HG03060 (cell line): ENCODE data around the gene GLB1L2.

Source experiments
- ATAC-seq: cut with Tn5 transposase; IDR thresholded peaks from one replicate; pipeline ENCODE4 v1.9.1; 2021; ENCODE audit warnings: low read depth, moderate number of reproducible peaks; ENCODE audit not compliant: unreplicated experiment

GLB1L2 gene

DNA sequence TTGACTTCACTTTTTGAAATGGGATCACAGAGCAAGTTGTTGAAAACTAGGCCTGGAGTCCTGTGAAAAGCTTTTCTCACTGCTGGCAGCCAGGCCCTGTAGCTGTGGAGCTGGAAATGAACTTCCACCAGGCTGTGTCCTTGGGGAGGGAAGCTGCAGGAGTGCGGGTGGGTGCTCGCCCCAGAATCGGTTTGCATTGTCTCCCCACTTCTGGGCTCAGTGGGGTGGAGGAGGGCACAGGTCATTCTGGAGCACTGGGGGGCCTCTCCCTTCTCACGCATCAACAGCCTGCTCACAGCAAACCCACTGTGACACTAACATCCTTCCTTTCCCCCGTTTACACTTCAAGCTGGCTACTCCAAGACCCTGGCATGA is 15.2 kb downstream of the GLB1L2 start:
- no peak for ATAC-seq

DNA sequence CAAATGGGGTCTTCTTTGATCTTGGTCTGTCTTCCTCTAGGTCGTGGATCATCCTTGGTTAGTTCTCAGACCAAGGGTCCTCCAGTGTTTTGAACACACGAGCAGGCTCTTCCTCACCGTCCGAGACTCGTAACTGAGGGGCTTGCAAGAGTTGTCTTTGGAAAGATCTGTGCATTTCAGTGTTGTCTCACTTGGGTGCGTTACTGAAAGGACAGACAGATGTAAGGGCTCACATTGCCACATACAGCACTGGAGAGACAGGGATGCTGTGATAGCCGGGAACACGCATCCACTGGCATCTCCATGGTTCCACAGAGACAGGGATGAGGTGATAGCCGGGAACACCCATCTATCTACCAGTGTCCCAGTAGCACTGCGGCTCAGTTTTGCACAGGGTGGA is 15.7 kb downstream of the GLB1L2 start:
- ATAC-seq, result no peak

DNA sequence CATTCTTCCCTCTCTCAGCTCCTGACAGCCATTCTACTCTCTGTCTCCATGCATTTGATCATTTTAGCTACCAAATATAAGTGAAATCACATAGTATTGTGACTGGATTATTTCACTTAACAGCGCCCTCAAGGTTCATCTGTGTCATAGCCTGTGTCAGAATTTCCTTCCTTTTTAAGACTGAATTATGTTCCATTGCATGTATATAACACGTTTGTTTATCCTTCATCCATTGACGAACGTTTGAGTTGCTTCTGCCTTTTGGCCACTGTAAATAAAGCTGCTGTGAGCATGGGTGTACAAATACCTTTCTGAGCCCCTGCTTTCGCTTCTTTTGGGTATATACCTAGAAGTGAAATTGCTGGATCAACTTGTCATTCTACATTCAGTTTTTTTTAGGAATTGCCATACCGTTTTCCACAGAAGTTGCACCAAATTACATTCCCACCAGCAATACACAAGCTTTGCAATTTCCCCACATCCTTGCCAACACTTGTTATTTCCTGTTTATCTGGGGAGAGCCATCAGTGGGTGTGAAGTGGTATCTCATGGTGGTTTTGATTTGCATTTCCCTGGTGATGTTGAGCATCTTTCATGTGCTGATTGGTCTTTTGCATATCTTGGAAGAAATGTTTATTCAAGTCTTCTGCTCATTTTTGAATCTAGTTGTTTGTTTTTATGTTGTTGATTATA is 17.5 kb downstream of the GLB1L2 start:
- peak; percentile 49 for ATAC-seq

DNA sequence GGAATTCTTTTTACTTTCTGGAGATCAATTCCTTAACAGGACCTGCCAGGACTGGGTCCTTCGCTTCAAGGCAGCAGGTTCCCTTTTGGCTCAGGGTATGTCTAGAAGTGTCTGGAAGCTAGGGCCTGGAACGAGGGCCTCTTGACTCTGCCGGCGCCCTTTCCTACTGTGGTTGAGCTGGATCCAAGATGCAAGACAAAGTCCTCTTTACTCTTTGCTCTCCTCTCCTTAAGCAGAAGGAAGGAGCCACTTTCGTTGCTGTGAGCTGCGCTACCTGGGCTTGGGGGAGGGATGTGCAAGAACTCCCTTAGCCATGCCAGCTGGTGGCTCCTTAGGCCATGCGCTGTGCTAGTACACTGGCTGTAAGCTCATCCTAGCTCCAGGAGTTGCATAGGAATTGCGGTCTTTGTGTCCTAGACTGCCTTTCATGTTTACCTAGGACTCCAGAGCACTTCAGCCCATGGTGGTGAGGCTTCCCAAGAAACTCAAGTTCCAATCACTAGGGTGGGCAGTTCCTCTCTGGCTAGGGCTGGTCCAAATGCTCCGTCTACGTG is 18.1 kb downstream of the GLB1L2 start:
- no peak for ATAC-seq

DNA sequence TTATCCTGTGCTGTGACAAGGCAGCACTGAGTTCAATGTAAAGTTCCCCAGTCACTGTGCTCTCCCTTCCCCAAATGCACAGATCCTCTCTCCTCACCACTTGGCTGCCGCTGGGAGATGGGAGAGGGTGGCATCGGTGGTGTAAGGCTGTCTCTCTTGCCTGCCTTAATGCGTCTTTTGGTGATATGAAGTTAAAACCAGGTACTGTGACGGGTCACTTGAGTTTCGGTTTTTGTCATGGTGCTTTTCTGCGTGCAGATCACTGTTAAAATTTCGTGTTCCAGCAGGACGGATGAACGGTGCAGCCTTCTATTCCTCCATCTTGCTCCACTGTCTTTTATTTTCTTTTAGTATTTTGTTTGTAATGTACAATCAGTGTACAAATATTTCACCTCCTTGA is 18.6 kb downstream of the GLB1L2 start:
- ATAC-seq, result peak; percentile 71

DNA sequence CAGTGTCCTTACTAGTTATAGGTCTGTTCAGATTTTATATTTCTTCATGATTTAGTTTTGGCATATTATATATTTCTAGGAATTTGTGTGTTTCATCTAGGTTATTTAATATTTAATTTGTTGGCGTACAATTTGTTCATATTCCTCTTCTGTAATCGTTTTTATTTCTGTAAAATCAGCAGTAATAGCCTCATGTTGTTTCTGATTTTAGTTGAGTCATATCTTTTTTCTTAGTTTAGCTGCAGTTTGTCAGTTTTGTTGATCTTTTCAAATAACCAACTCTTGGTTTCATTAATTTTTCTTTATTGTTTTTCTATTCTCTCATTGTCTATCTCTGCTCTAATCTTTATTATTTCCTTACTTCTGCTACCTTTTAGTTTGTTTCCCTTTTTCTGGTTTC is 20.3 kb downstream of the GLB1L2 start:
- ATAC-seq, result no peak

DNA sequence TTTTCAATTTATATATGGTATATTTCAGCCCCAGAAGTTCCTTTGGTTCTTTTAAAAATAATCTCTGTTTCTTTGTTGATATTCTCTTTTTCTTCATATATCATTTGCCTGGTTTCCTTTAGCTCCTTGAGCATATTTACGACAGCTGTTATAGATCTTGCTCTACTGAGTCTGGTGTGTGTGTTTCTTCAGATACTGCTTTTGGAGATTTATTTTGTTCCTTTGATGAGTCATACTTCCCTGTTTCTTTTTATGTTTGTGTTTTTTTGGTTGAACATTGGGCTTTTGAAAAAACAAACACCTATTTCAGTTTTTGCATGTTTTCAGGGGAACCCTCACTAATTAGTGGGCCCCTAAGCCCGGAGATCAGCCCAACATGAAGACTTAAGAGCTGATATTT is 23.3 kb downstream of the GLB1L2 start:
- no peak for ATAC-seq

DNA sequence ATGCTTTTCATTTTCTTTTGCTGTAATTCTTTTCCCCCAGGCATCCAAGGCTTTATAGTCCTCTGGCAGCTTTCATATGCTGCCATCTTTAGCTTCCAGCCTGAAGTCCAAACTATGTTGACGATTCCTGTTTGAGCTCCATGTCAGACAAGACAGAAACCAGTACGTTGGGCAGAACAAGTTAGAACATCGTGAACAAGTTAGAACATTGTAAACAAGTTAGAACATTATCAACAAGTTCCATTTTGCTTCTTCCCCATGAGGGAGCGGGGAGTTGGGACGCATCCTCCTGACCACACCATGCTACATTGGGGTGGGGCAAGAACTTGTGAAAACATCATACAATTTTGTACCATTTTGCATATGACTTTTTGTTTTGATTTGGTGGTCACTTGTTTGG is 23.9 kb downstream of the GLB1L2 start:
- no peak for ATAC-seq

DNA sequence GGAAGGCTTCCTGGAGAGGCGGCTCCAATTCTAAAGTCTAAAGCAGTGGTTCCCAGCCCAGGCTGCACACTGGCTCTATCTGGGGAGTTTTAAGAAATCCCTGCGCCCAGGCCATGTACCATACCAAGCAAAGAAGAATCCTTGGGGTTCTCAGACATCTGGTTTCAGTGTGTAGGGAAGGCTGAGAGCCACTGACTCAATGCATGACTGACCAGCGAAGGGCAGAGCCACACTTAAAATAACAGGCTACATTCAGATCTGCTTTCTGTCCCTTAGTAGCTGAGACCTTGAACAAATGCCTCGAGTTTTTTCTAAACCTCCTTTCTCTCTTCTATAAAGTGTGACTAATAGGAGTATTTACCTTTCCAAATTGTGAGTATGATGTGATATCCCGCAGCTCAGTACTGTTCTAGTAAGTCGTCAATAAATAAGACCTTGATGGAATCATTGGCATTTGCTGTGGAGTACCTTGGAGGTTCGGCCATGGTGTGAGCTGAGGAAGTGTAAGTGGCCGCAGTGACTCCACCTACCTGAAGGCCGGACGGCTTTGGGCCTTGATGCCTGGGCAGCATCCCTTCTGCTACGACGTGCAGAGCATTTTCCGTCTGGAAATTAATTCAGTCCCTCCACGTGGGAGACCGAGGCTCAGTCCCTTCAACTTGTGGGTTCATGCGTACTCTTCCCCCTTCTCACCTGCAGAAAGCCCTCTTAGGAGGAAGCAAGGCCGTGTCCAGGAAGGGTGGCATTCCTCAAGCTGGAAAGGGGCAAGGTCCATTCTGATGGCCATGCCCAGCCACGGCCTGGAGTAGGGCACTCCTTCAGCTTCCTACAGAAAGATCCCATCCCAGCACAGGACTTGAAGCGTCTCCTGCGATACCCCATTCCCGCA is 25.1 kb downstream of the GLB1L2 start:
- ATAC-seq, result no peak

DNA sequence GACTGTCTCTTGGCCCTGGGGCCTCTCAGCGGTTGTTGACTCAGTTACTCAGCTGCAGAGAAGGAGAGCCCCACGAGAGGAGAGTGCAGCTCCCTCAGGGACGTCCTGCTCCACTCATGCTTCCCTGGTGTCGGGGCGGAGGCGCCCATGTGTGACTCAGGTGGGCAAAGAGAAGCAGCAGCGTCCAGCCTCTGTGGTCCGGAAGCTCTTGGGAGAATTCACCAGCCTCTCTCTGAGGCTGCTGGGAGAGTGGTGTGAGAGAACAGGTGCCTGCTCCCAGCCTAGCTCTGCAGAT is 25.7 kb downstream of the GLB1L2 start:
- no peak for ATAC-seq

DNA sequence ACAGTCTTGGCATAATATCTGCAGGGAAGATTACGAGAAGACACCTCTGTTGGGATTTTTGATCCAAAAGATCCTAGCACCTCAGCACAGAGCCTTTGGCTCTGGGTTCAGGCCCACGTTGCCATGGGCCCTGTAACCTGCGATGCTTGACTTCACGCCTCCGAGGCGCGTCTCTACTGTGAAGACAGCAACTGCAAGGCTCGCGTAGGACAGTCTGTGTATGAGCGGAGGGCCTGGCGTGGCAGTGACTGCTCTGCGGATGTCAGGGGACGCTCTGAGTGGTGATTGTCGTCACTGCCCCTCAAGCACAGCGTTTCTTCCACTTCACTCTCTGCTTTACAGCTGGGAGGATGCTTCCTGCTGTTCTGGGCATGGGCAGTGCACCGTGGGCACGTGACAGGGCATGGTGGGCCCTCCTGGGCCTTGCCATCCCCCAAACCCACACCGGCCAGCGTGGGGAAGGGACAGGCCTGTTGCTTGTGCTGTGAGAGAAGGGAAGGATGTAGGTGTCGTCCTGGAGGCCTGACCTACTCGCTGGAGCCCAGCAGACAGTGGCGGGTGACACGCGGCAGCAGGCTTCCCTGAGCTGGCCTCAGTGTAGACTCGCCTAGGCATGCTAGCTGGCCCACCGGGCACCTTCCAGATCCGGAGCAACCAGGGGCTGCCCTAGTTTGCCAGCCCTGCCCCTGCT is 26.5 kb downstream of the GLB1L2 start:
- no peak for ATAC-seq

DNA sequence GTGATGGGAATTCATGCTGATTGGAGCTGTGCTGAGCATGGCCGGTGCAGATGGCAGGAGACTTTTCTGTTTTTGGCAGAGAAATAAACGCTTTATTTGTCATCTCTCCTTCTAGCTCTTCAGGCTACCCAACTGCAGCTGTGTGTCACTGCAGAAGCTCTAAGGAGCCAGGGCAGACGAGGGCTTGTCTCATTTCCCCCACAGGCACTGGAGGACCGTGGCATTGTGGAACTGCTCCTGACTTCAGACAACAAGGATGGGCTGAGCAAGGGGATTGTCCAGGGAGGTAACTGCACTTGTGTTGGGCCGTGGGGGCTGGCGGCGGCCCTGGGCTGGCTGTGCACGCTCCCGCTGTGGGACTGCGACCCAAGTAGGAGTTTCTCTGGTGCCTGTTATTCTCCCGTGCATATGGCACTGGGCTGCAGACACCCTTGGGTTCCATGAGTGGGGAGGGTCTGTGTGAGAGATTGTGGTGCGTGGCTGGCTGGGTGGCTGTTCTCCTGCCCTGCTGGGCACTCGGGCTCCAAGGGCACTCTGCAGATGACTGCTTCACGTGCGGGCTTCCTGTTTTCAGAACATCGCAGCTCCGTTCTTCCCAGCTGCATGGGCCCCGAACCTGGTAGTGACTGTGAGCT is 27.2 kb downstream of the GLB1L2 start:
- ATAC-seq, result no peak

DNA sequence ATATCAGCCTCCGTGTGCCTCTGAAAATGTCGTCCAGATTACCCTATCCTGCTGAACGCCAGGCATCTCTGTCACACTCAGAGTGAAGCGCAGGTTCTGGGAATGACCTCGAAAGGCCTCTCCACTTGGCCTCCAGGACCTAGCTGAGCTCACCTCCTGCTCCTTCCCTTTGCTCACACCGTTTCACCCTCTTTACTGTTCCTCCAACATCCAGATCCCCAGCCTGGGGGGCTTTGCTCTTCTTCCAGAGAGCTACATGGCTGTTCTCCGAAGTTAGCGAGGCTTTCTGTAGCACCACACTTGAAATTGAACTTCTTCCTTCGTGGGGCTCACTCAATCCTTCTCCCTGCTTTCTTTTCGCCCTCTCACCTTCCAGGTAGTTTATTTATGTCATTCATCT is 27.9 kb downstream of the GLB1L2 start:
- ATAC-seq, result no peak

DNA sequence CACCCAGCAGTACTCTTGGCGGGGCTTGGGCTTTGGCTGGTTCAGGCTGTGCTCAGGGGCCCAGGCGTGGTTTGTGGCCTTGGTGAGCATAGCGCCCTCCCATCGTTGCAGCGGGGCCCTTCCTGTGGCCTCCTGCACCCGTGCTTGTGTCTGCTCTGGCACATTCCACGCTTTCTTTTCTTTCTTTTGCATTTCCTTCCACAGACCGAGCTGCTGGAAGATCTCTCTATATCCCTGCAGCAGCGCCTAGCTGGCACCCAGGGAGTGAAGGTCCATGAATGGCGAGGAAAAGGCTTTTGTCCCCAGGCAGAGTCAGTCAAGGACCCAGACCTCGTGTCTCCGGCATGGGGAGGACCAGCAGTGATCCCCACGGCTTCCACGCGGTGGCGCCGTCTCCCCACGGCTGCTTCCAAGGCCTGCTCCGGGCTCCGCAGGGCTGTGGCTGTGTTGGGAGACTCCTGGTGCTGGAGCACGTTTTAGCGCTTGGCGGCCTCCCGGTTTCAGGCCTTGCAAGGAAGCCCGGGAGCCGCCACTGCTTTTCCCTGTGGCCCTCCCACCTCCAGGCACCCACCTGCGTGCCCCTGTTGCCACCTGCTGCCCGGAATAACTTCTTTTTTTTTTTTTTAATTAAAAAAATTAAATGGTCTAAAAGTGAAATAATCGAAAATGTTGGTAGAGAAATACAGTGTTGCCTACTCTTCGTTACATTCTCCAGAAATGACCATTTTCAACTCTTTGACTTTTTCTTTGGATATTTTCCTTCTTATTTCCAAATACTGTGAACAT is 28.5 kb downstream of the GLB1L2 start:
- no peak for ATAC-seq

DNA sequence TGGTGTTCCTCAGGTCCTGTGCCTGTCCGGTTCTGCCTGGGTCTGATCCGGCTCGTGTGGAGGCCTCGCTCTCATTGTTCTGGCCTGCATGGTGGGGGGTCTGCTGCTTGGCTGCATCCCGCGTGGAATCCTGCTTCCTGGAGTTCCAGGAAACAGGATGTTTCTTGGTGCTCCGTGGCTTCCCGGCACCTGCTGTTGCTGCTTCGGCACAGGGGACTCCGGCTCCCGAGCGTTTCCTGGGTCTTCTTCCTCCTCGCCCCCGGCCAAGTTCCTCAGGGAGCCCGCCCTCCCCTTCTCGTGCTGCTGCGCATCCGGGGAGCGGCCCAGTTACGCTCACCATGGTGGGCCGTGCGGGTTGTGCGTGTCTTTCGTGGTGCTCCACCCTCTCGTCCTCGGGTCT is 29.9 kb downstream of the GLB1L2 start:
- no peak for ATAC-seq

DNA sequence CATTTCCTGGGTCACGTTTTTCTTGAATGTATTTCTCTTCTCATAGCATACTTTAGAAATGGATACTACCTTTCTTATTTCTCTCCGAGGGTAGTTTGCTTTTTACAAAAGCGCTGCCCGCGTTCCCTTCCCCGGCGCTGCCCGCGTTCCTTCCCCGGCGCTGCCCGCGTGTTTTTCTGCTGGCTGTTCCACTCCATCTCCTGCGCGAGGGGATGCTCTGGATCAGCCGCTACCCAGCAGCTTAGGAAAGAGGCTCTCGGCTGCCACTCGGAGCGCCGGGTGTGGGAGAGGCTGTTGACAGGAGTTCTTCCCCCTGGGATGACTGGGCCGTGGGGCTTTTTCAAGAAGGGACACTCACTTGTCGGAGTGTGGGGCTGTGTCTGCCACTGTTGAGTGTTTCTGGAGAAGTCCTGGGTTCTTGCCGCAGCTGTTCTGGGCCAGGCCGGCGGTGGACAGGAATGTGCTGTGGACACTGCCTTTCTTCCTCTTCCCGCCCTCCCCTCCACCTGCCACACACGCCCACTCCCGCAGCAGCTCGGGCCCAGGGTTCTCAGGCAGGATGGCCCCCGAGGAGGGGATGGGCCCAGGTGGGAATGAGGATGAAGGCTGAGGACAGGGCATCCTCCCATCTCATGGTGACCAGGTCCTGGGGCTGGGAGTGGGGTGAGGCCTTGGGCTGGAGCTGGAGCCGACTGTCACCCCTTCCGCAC is 30.6 kb downstream of the GLB1L2 start:
- no peak for ATAC-seq

DNA sequence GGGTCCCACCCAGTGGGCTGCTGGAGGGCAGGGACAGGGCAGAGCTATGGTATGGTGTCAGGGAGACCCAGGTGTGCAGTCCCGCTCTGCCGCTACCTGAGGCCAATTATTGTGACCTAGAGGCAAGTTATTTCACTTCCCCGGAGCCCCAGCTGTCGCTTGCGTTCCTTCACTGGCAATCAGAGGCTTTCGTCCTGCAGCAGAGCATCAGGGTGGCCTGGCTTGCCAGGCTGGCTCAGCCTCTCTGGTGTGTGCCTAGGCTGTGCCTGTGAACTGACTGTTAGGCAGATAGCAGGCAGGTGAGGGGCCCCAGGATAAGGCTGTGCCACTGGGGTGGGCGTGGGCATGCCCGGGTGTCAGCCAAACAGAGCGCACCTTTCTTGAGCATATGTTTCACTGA is 31.4 kb downstream of the GLB1L2 start:
- ATAC-seq, result no peak

DNA sequence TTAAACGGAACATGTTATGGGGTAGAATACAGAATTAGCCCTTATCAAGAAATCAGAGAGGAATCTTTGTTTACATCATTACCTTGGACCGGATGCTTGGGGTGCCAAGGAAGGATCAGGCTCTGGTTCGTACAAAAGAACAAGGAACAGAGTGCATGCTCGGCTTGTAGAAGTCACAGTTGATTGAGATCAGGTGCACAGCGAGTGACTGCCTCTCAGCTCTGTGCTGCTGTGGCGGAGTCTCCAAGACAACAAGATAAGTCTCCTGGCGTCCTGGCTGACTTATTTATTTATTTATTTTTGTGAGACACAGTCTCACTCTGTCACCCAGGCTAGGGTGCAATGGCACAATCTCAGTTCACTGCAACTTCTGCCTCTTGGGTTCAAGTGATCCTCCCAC is 31.8 kb downstream of the GLB1L2 start:
- no peak for ATAC-seq

DNA sequence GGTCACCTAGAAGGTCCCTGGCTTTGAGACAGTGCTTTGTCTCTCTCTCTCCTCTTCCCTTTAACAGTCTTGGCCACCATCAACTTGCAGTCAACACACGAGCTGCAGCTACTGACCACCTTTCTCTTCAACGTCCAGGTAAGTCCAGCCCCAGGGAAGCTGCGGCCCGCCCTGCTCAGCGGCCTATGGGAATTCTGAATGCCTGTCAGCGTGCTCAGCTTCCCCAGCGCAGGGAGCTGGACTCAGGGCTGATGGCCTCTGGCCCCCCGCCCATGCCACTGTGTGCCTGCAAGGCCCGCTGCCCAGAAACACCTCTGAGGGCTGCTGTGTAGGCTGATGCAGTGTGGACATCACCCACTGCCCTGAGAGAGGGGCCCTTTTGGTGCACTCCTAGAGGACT is 32.5 kb downstream of the GLB1L2 start:
- no peak for ATAC-seq
